CD4-positive, alpha-beta T cell treated with Interleukin-21 for 1 hour (primary cell): Measurements from ENCODE around the gene LENG8.

Experiments
- DNase-seq: peaks from one replicate; pipeline ENCODE4 v3.0.0-alpha.2; 2020

LENG8 gene

GRCh38 chr19:54424201-54424600 is 24.8 kb upstream of the LENG8 start:
- DNase-seq = no peak

- DNase-seq = no peak
These were observed 24.2 kb upstream of the LENG8 start for GRCh38 chr19:54424660-54425381.

DNA sequence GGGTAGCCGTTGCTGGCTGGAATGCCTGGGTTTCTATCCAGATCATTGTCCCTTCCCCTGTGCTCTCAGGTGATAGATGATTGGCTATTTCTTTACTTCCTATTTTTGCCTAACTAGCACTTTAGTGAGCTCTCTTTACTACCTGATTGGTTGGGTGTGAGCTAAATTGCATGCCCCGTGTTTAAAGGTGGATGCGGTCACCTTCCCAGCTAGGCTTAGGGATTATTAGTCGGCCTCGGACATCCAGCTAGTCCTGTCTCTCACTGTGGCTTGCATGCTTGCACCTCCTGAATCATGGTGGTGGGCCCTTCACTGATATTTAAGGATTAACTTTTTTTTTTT is 23.6 kb upstream of the LENG8 start:
- no peak for DNase-seq

GRCh38 chr19:54426291-54426931 is 22.6 kb upstream of the LENG8 start:
- DNase-seq = no peak

- DNase-seq = no peak
These were observed 21.4 kb upstream of the LENG8 start for GRCh38 chr19:54427586-54427985.

DNA sequence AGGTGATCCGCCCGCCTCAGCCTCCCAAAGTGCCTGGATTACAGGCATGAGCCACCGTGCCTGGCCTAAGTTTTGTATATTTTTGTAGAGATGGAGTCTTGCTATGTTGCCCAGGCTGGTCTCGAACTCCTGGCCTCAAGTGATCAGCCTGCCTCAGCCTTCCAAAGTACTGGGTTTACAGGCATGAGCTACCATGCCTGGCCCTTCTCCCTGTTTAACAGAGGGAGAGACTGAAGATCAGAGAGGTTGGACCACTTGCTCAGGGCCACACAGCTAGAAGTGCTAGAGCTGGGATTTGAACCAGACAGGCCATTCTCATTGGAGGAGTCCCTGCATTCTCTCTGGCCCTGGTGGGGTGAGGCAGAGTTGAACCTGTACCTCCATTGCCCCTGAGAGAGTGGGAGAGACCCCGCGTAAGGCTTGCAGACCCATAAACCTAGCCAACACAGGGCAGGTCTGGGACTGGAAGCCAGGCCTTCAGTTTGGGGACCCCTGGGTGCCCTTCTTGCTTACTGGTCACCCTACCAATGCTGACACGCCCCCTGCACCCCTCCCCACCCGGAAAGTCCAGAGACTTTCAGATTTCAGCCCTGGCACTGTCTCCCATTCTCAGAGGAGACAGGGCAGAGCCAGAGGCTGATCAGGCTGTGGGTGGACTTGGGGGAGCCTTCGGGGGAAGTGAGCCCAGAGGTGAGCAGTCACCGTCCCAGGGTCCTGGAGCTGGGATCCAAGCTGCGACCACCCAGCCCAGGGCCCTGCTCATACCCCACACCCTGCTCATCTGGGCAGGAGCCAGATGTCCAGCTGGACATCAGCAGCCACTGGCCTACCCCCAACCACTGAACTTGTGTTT is 20.4 kb upstream of the LENG8 start:
- no peak for DNase-seq

GRCh38 chr19:54429176-54429495 is 19.9 kb upstream of the LENG8 start:
- DNase-seq = no peak

DNA sequence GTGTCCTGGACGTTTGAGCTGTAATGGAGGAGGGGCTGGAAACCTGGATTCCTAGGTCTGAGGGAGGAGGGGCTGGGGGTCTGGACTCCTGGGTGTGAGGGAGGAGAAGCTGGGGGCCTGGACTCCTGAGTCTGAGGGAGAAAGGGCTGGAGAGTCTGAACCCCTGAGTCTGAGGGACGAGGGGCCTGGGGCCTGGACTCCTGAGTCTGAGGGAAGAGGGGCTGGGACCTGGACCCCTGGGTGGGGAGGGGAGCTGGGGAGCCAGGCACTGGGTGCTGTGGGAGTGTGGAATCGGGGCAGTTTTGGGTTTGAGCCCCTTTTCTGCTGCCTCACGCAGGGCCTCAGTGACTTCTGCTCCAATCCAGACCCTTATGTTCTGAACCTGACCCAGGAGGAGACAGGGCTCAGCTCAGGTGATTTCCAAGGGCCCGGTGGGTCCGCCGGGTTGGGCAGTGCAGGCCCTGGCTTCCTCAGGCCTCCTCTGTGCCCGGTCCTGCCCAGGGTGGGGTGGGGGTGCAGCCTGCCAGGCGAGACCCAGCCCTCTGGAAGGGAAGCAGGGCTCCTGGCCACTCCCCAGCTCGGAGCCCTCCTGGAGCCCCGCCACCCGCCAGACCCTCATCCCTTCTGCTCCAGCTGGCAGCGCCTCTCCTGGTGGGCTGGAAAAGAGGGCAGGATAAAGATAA is 19.3 kb upstream of the LENG8 start:
- DNase-seq = no peak

DNA sequence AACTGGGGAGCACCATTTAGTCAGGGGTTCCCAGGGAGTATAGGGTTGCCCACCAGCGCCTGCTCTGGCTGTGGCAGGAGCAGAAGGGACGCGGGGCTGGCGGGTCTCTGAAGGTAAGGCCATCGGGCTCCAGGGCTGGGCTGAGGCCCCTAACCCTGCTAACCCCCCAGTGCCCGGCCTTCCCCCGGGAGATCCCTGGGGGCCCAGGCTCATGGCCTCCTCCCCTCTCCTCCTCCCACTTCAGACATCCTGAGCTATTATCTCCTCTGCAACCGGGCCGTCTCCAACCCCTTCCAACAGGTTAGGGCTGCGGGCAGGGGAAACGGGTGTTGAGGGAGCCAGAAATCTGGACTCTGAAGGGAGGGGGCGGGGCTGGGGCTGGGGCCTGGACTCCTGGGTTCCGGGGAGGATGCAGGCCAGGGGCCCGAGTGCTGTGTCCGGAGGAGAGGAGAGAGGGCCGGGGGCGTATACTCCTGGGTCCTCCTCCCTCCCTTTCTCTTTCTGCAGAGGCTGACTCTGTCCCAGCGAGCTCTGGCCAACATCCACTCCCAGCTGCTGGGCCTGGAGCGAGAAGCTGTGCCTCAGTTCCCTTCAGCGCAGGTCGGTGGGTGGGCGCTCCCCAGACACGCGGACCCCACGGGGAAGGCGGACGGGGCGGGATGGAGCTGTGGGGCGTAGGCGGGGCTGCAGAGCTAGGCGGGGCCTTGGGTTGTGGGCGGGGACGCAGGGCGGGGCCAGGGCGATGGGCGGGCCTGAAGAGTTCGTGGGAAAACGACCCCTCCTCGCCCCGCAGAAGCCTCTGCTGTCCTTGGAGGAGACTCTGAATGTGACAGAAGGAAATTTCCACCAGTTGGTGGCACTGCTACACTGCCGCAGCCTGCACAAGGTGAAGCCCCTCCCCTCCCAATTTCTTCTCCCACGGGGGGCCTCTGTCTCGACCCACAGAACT is 18.4 kb upstream of the LENG8 start:
- peak; percentile 50 for DNase-seq

DNA sequence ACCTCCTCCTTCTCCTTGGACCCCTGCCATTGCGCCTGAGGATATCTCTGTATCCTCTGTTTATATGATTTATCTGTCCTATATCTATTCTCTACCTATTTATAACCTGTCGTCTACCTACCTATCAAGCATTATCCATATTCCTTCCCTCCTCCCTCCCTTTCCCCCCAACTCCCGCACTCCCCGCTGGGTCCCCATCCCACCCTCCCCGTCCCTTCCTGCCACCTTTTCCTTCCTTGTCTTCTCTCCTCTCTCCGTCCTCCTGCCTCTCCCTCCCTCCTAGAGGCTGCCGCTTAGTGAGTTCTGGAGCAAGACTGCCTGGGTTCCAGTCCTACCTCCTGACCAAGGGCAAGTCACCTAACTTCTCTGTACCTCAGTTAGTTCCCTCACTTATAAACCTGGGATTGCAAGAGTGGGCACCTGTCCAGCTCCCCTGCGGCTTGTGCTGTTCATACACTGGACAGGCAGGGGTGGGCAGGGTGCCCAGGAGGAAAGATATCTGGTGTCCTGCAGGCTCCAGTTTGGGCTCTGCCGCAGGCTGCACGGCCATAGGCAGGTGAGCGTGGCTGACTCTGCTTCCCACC is 17.7 kb upstream of the LENG8 start:
- no peak for DNase-seq

DNA sequence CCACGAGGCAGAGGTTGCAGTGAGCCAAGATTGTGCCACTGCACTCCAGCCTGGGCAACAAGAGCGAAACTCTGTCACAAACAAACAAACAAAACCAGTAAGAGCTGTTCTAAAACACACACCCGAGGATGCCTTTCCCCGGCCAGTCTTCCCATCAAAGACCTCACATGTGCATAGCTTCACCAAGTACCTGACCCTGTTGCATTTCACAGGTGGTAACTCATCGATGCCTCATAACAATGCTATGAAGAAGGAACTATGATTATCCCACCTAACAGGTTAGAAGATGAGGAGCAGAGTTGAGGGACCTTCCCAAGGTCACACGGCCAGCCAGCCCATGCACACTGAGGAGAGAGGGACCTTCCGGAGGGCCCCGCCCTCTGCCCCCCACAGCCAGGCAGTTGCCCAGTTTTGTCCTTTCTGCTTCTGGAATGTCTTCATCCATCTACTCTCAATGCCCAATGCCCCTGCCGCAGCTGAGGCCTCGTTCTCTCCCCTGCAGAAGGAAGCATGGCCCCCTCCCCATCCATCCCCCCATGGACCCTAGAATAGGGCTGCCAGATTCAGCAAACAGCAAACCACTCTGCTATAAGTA is 16.8 kb upstream of the LENG8 start:
- no peak for DNase-seq

DNA sequence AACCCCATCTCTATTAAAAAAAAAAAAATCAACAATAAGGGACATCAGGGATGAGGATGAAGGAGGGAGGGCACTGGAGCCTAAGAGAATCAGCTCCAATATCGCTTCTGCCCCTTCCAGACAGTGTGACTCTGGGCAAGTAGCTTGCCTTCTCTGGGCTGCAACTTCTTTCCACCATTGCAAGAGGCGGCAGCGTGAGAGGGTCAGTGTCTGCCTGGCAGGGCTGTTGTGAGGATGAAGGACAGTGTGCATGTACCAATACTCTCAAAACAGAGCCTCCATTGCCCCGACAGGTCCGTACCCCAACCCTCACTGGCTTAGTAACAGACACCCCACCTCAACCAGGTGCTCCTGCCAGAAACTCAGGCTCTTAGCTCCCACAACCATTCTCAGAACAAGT is 15.3 kb upstream of the LENG8 start:
- no peak for DNase-seq

DNA sequence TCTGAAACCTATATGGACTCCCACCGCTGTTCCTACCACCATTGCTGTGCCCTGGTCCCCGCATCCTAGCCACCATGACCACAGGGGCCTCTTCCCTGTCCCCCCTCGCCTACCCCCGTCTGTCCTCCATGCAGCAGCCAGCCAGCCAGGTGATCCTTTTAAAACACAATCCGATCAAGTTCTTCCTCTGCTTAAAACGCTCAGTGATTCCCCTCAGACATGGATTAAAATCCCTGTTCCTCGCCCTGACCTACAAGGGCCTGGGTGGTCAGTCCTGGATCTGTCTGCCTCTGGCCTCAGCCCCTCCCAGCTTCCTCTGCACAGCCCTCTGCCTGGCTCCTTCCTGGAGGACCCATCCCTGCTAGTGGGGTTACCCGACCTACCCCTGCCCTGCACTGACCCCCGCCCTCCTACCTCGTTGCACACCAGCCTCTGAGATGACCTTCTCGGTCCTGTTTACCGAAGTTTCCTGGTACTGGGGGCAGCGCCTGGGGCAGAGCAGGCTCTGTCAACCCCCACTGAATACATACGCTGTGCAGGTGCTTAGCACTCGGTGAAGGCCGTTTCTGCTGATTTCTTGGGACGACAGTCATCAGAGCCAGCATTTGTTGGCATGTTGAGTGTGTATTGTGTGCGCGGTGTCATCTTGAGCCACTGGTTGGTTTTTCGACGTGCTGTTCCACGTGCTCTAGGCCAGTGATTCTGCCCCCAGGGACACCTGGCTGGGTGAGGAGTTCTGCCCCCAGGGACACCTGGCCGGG is 14.7 kb upstream of the LENG8 start:
- no peak for DNase-seq

DNA sequence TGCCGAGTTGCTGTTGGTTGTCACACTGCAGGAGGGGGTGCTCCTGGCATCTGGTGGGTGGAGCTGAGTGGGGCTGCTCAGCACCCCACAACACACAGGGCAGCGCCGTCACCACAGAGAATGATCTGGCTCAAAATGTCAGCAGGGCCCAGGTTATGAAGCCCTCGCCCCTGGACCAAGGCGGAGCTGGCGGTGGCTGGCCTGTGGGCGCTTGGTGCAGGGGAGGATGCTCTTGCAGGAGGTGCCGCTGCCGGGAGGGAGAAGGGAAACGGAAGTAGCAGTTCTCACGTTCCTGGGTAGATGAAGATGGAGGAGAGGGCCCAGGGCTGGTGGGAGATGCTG is 14.2 kb upstream of the LENG8 start:
- no peak for DNase-seq

DNA sequence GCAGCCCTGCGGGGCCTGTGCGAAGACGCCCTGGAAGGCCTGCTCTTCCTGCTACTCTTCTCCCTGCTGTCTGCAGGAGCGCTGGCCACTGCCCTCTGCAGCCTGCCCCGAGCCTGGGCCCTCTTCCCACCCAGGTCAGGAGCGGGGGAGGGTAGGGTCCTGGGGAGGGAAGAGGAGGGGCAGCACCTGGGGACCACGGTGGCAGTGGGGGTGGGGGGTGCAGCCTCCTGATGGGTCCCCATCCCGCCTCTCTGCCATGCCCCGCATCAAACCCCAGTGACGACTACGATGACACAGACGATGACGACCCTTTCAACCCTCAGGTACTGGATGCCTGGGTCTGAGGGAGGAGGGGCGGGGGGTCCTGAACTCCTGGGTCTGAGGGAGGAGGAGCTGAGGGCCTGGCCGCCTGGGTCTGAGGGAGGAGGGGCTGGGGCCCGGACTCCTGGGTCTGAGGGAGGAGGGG is 13.4 kb upstream of the LENG8 start:
- DNase-seq = no peak

DNA sequence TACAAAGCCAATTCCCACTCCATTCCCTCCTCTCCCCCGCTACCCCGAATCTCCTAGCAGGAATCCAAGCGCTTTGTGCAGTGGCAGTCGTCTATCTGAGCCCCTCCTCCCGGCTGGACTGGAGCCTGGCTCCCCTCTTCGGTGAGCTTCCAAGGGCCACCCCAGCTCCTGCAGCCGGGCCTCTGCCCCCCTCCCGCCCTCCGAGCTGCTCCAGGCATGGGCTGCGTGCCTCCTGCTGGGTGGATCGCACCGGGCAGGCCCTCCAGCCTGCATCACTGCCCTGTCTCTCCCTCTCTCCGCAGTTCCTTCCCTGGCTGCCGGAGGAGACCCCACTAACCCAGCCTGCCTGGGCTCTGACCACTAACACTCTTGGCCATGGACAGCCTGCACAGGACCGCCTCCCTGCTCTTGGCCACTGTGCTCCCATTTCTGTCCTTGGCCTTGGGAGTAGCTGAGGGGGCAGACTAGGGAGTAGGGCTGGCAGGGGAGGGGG is 12.9 kb upstream of the LENG8 start:
- DNase-seq = no peak

DNA sequence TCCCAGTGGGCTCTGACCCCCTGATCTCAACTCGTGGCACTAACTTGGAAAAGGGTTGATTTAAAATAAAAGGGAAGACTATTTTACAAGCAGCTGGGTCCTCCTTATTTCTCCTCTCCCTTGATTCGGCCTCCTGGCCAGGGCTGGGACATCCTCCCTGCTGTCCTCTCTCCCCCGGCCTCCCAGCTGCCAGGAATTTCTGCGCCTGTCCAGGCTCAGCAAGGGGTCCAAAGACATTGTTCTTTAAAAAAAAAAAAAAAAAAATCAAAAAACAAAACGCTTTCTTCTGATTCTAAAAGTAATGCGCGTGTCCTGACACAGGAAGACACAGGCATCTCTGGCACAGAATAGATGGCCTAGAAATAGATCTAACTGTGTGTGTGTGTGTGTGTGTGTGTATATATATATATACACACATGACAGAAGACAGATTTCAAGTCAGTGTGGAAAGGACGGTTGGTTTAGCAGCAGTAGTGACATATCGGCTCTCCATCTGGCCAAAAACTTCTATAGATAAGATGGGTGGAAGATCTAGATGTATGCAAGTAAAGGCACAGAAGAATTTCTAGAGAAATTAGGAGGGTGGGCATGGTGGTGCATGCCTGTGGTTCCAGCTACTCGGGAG is 12.3 kb upstream of the LENG8 start:
- no peak for DNase-seq

DNA sequence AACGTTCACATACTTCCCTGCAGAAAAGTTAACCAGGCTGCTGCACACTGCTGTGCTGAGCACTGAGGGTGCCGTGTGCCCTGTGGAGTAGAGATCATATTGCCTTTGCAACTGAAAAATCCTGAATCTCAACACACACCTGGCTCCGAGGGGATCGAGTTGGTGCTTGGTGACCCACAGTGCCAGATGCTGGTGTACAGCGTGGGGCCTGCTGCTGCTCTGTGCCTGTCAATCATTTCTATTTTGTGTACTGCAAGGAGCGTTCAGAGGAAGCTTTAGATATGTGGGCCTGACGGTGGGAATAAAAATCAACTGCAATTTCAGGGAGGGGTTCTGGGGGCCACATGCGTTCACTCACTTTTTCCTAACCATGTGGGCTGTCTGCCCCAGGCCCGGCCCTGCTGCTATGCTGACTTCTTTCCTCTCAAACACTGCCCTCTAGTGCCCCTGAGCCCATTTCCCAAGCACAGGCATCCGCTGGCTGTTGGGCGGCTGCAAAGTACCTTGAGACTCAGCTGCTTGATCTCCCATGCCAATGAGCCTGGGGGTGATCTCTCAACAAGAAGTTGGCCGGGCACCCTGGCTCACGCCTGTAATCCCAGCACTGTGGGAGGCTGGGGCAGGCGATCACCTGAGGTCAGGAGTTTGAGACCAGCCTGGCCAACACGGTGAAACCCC is 9.7 kb upstream of the LENG8 start:
- DNase-seq = no peak

GRCh38 chr19:54440641-54441040 is 8.4 kb upstream of the LENG8 start:
- DNase-seq = no peak

GRCh38 chr19:54444737-54445136 is 4.3 kb upstream of the LENG8 start:
- DNase-seq = no peak
